Glutamatergic neuron (in vitro differentiated cells): ENCODE results near the gene PIAS1. TPM values are rescaled to one million over a fixed set of nuclear protein-coding genes. Genes with fewer than 3 reads are reported as not detected.

Experiments
- DNase-seq: peaks from one replicate; pipeline ENCODE4 v3.0.0; 2022
- H3K27ac Mint-ChIP-seq: one replicate; pipeline ENCODE4 v1.8.0; 2020; ENCODE audit warnings: mild to moderate bottlenecking, mixed read lengths, inconsistent platforms; ENCODE audit not compliant: unreplicated experiment
- H3K27me3 Mint-ChIP-seq: one replicate; pipeline ENCODE4 v1.8.0; 2020; ENCODE audit warnings: mild to moderate bottlenecking, moderate library complexity, mixed read lengths, inconsistent platforms; ENCODE audit not compliant: unreplicated experiment
- H3K36me3 Mint-ChIP-seq: one replicate; pipeline ENCODE4 v1.8.0; 2020; ENCODE audit warnings: mild to moderate bottlenecking, mixed read lengths, inconsistent platforms; ENCODE audit not compliant: unreplicated experiment
- H3K4me1 Mint-ChIP-seq: one replicate; pipeline ENCODE4 v1.8.0; 2020; ENCODE audit warnings: mild to moderate bottlenecking, low read depth, mixed read lengths, inconsistent platforms; ENCODE audit not compliant: unreplicated experiment
- H3K4me3 Mint-ChIP-seq: one replicate; pipeline ENCODE4 v1.8.0; 2020; ENCODE audit warnings: mild to moderate bottlenecking, mixed read lengths, inconsistent platforms; ENCODE audit not compliant: unreplicated experiment
- H3K9me3 Mint-ChIP-seq: one replicate; pipeline ENCODE4 v1.8.0; 2020; ENCODE audit warnings: mild to moderate bottlenecking, moderate library complexity, mixed read lengths, inconsistent platforms; ENCODE audit not compliant: unreplicated experiment
- CTCF ChIP-seq: fragments of 200-600 bp; sonication (generic); IDR thresholded peaks from one replicate; pipeline ENCODE4 v1.5.0; 2021; ENCODE audit not compliant: partially characterized antibody, unreplicated experiment
- total RNA-seq: library from RNA; stranded (reverse); fragmentation: NEBNext Ultra II Directional; extraction: Animal tissue kit (Norgen Biotek cat#: 25700); gene quantifications from one replicate; pipeline ENCODE4 v1.2.1, GENCODE V29; 2021; ENCODE audit not compliant: unreplicated experiment

Gene PIAS1
- total RNA-seq, 1 donor from 2014 or later = 64.9 TPM

DNA sequence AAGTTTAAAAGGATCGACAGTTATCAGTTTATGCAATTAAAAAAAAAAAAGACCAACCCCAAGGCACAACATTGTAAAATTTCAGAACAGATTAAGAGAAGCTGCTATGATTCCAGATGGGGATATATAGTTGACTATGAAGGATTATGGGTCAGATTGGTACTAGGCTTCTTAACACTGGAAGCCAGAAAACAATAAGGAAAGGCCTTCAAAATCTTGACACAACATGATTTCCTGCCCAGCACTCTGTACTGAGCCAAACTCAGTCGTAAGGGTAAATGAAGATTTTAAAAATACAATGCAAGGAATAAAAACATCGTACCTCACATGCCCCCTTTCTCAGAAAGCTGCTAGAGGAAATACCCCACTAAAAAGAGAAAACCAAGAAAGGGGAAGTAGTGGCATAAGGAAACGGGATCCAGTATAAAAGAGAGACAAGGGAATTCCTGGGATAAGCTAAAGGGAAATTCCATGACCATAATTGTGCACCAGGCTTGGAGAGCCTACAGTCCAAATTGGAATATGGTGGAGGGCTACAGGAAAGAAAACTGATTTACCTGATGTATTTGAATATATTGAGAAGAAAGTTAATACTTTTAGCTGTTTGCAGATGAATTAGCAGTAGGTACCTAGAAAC, 27.9 kb downstream of the PIAS1 start:
- Mint-ChIP-seq H3K9me3 (no peaks in the 10 kb centered on the region), H3K27ac (no peak overlapping the region), H3K4me1 (peaks cover 14% of the 10 kb centered on the region), H3K4me3 (no peak overlapping the region), H3K27me3 (no peaks in the 10 kb centered on the region), H3K36me3 (no peaks in the 10 kb centered on the region)
- DNase-seq = no peak
- TF ChIP-seq CTCF = no peak

- H3K4me1 Mint-ChIP-seq = peaks cover 14% of the 10 kb centered on the region
Measured at GRCh38 chr15:68082735-68083134, 28.6 kb downstream of the PIAS1 start.

GRCh38 chr15:68083463-68083862, 29.3 kb downstream of the PIAS1 start:
- H3K9me3 Mint-ChIP-seq = no peaks in the 10 kb centered on the region
- TF ChIP-seq CTCF = no peak
- H3K4me1 Mint-ChIP-seq = peaks cover 14% of the 10 kb centered on the region
- DNase-seq = no peak
- H3K4me3 Mint-ChIP-seq = no peak overlapping the region
- H3K36me3 Mint-ChIP-seq = no peaks in the 10 kb centered on the region
- H3K27ac Mint-ChIP-seq = no peak overlapping the region
- no peaks in the 10 kb centered on the region for H3K27me3 Mint-ChIP-seq

More at GRCh38 chr15:68082735-68083134, 28.6 kb downstream of the PIAS1 start:
- DNase-seq = no peak
- H3K4me3 Mint-ChIP-seq = no peak overlapping the region
- no peak overlapping the region for H3K27ac Mint-ChIP-seq
- no peaks in the 10 kb centered on the region for H3K9me3 Mint-ChIP-seq
- TF ChIP-seq CTCF = no peak
- H3K27me3 Mint-ChIP-seq = no peaks in the 10 kb centered on the region
- no peaks in the 10 kb centered on the region for H3K36me3 Mint-ChIP-seq

- Mint-ChIP-seq H3K36me3 (no peaks in the 10 kb centered on the region), H3K27ac (no peak overlapping the region), H3K27me3 (no peaks in the 10 kb centered on the region), H3K4me1 (peaks cover 14% of the 10 kb centered on the region), H3K4me3 (no peak overlapping the region), H3K9me3 (no peaks in the 10 kb centered on the region)
- DNase-seq = no peak
- TF ChIP-seq CTCF = no peak
Measured at GRCh38 chr15:68085052-68085451, 30.9 kb downstream of the PIAS1 start.

DNA sequence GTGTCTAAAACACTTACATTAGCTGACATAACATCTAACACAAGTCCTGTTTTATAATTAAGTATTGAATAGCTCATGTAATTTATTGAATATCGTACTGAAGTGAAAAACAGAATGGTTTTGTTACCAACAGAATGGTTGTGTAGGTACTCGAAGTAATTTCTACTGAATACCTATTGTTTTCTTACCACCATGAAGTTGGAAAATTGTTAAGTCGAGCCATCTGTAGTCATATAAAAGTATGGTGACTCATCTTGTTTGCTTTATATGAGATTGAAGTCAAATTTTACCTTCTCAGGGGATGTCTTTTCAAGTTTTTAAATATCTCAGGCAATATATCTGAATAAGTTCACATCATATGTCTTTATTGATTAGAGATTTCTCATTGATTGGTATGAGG, 37.6 kb downstream of the PIAS1 start:
- peaks cover 7% of the 10 kb centered on the region for H3K36me3 Mint-ChIP-seq
- H3K9me3 Mint-ChIP-seq = peaks cover 2% of the 10 kb centered on the region
- no peak for DNase-seq
- no peak overlapping the region for H3K27ac Mint-ChIP-seq
- H3K4me3 Mint-ChIP-seq = no peak overlapping the region
- H3K27me3 Mint-ChIP-seq = no peaks in the 10 kb centered on the region
- H3K4me1 Mint-ChIP-seq = no peaks in the 10 kb centered on the region
- no peak for TF ChIP-seq CTCF
